HEK293 (cell line): Measurements from ENCODE around the gene USP1.

Experiments used
- CTCF ChIA-PET: fragments of 350-600 bp; formaldehyde crosslinking; extraction: SDS; loops from one replicate; lab custom pipeline; 2021; ENCODE audit warnings: antibody characterized with exemption; lab: Yijun Ruan, JAX
- POLR2A ChIA-PET: fragments of 300-600 bp; formaldehyde crosslinking; extraction: SDS; loops from one replicate; lab custom pipeline; 2020; ENCODE audit warnings: antibody characterized with exemption, inconsistent platforms; lab: Yijun Ruan, JAX
- H3K27ac ChIP-seq: fragments of 200-500 bp; sonication (Bioruptor generic); 2 replicates; pipeline ENCODE4 v1.5.1; 2014; ENCODE audit warnings: low read depth, low read length, control low read depth, inconsistent platforms; ENCODE audit errors: extremely low read depth
- H3K36me3 ChIP-seq, 2 experiments: fragments of 200-500 bp in 1 of 2; sonication (Bioruptor generic) in 1 of 2; 1 replicate in 1 of 2; 2 replicates in 1 of 2; pipeline ENCODE4 v1.5.1; 2014 to 2017; ENCODE audit warnings: inconsistent platforms in 2 of 2, low read length in 2 of 2; ENCODE audit not compliant: control insufficient read depth in 2 of 2, insufficient read depth in 1 of 2
- H3K4me1 ChIP-seq: fragments of 200-500 bp; sonication (Bioruptor generic); 2 replicates; pipeline ENCODE4 v1.5.1; 2014; ENCODE audit warnings: mild to moderate bottlenecking, low read length, inconsistent platforms; ENCODE audit not compliant: control insufficient read depth, insufficient read depth
- H3K4me3 ChIP-seq: 2 replicates; pipeline ENCODE4 v1.5.1; 2011; ENCODE audit warnings: low read depth, mild to moderate bottlenecking, control low read depth, low read length, moderate library complexity
- H3K9me3 ChIP-seq: fragments of 200-500 bp; sonication (Bioruptor generic); 2 replicates; pipeline ENCODE4 v1.5.1; 2014; ENCODE audit warnings: low read depth, low read length, inconsistent platforms; ENCODE audit not compliant: control insufficient read depth, insufficient read depth
- EGR2 ChIP-seq: fragments of 450-650 bp; formaldehyde crosslinking; IDR thresholded peaks from 2 replicates; pipeline ENCODE4 v1.5.1; 2016; ENCODE audit warnings: low read depth, missing biosample characterization, missing genetic modification characterization
- HOXC10 ChIP-seq: sonication (generic); formaldehyde crosslinking; IDR thresholded peaks from 2 replicates; pipeline ENCODE4 v1.8.1; 2023; ENCODE audit warnings: mild to moderate bottlenecking, missing genetic modification reagents
- OVOL3 ChIP-seq: fragments of 450-650 bp; formaldehyde crosslinking; IDR thresholded peaks from 2 replicates; pipeline ENCODE4 v1.5.1; 2016; ENCODE audit warnings: missing biosample characterization, missing genetic modification characterization
- PRDM6 ChIP-seq: fragments of 450-650 bp; formaldehyde crosslinking; IDR thresholded peaks from 2 replicates; pipeline ENCODE4 v1.5.1; 2017; ENCODE audit warnings: missing biosample characterization, missing genetic modification characterization
- SP2 ChIP-seq: fragments of 450-650 bp; formaldehyde crosslinking; IDR thresholded peaks from 2 replicates; pipeline ENCODE4 v1.5.1; 2016; ENCODE audit warnings: missing biosample characterization, missing genetic modification characterization
- ZBTB17 ChIP-seq: fragments of 450-650 bp; formaldehyde crosslinking; IDR thresholded peaks from 2 replicates; pipeline ENCODE4 v1.5.1; 2016; ENCODE audit warnings: missing biosample characterization, missing genetic modification characterization
- ZBTB21 ChIP-seq: fragments of 450-650 bp; formaldehyde crosslinking; IDR thresholded peaks from 2 replicates; pipeline ENCODE4 v1.5.1; 2017; ENCODE audit warnings: missing biosample characterization, missing genetic modification characterization
- ZFHX2 ChIP-seq: fragments of 450-650 bp; formaldehyde crosslinking; conservative IDR thresholded peaks from 2 replicates; pipeline ENCODE4 v1.5.1; 2016; ENCODE audit warnings: missing biosample characterization, missing genetic modification characterization
- ZNF146 ChIP-seq: fragments of 450-650 bp; formaldehyde crosslinking; IDR thresholded peaks from 2 replicates; pipeline ENCODE4 v1.5.1; 2016; ENCODE audit warnings: missing biosample characterization, missing genetic modification characterization
- ZNF169 ChIP-seq: fragments of 450-650 bp; formaldehyde crosslinking; IDR thresholded peaks from 2 replicates; pipeline ENCODE4 v1.5.1; 2016; ENCODE audit warnings: missing biosample characterization, missing genetic modification characterization
- ZNF202 ChIP-seq: fragments of 450-650 bp; formaldehyde crosslinking; IDR thresholded peaks from 2 replicates; pipeline ENCODE4 v1.5.1; 2016; ENCODE audit warnings: missing biosample characterization, missing genetic modification characterization, borderline replicate concordance
- ZNF248 ChIP-seq: fragments of 450-650 bp; formaldehyde crosslinking; IDR thresholded peaks from 2 replicates; pipeline ENCODE4 v1.5.1; 2017; ENCODE audit warnings: missing biosample characterization, missing genetic modification characterization
- ZNF292 ChIP-seq: fragments of 450-650 bp; formaldehyde crosslinking; IDR thresholded peaks from 2 replicates; pipeline ENCODE4 v1.5.1; 2016; ENCODE audit warnings: low read depth, missing biosample characterization, missing genetic modification characterization, borderline replicate concordance
- ZNF394 ChIP-seq: fragments of 450-650 bp; formaldehyde crosslinking; IDR thresholded peaks from 2 replicates; pipeline ENCODE4 v1.5.1; 2016; ENCODE audit warnings: missing biosample characterization, missing genetic modification characterization, mild to moderate bottlenecking, moderate library complexity, borderline replicate concordance
- ZNF398 ChIP-seq: fragments of 450-650 bp; formaldehyde crosslinking; IDR thresholded peaks from 2 replicates; pipeline ENCODE4 v1.5.1; 2017; ENCODE audit warnings: missing biosample characterization, missing genetic modification characterization
- ZNF404 ChIP-seq: fragments of 450-650 bp; formaldehyde crosslinking; IDR thresholded peaks from 2 replicates; pipeline ENCODE4 v1.5.1; 2017; ENCODE audit warnings: missing biosample characterization, missing genetic modification characterization
- ZNF513 ChIP-seq: fragments of 450-650 bp; IDR thresholded peaks from 2 replicates; pipeline ENCODE4 v1.5.1; 2018; ENCODE audit warnings: missing biosample characterization, missing genetic modification characterization
- ZNF555 ChIP-seq: fragments of 450-650 bp; formaldehyde crosslinking; conservative IDR thresholded peaks from 2 replicates; pipeline ENCODE4 v1.5.1; 2017; ENCODE audit warnings: missing biosample characterization, mild to moderate bottlenecking, missing genetic modification characterization, inconsistent platforms
- ZNF830 ChIP-seq: fragments of 450-650 bp; IDR thresholded peaks from 2 replicates; pipeline ENCODE4 v1.5.0; 2018; ENCODE audit warnings: missing biosample characterization, missing genetic modification characterization, low read depth, mild to moderate bottlenecking, moderate library complexity
- TF ChIP-seq, protein P1 (sequence below): fragments of 450-650 bp; formaldehyde crosslinking; IDR thresholded peaks from 2 replicates; pipeline ENCODE4 v1.5.1; 2016; ENCODE audit warnings: missing biosample characterization, missing genetic modification characterization
- TF ChIP-seq, protein P2 (sequence below): fragments of 450-650 bp; formaldehyde crosslinking; IDR thresholded peaks from 2 replicates; pipeline ENCODE4 v1.5.1; 2016; ENCODE audit warnings: missing biosample characterization, missing genetic modification characterization
- TF ChIP-seq, protein P3 (sequence below): fragments of 450-650 bp; formaldehyde crosslinking; IDR thresholded peaks from 2 replicates; pipeline ENCODE4 v1.5.1; 2017; ENCODE audit warnings: missing biosample characterization, missing genetic modification characterization

Gene USP1

GRCh38 chr1:62424411-62424810, 12.4 kb upstream of the USP1 start:
- peak; percentile 31; the same call in 1 of the 2 replicates for TF ChIP-seq ZFHX2
- no peak for TF ChIP-seq HOXC10 (CRISPR knock-in tag)
- TF ChIP-seq PRDM6 (tag by site-specific recombination) = no peak
- TF ChIP-seq, protein P1, sequence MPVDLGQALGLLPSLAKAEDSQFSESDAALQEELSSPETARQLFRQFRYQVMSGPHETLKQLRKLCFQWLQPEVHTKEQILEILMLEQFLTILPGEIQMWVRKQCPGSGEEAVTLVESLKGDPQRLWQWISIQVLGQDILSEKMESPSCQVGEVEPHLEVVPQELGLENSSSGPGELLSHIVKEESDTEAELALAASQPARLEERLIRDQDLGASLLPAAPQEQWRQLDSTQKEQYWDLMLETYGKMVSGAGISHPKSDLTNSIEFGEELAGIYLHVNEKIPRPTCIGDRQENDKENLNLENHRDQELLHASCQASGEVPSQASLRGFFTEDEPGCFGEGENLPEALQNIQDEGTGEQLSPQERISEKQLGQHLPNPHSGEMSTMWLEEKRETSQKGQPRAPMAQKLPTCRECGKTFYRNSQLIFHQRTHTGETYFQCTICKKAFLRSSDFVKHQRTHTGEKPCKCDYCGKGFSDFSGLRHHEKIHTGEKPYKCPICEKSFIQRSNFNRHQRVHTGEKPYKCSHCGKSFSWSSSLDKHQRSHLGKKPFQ (tag by site-specific recombination) = no peak
- Histone ChIP-seq H3K4me1 (no peaks in the 10 kb centered on the region), H3K4me3 (no peak overlapping the region), H3K9me3 (no peaks in the 10 kb centered on the region), H3K36me3 (no peaks in the 10 kb centered on the region), H3K27ac (no peak overlapping the region)
- POLR2A ChIA-PET = interaction anchor here (2.4 kb wide), 1 partner anchor 12 kb away, joined by 11 read pairs; the partner anchor contains the start of gene USP1
- CTCF ChIA-PET = interaction anchor here (1.4 kb wide), 1 partner anchor 18 kb away, joined by 3 read pairs; no protein-coding TSS in a partner anchor

- CTCF ChIA-PET = interaction anchor here (1.4 kb wide), 1 partner anchor 18 kb away, joined by 3 read pairs; no protein-coding TSS in a partner anchor
- POLR2A ChIA-PET = interaction anchor here (2.4 kb wide), 1 partner anchor 11 kb away, joined by 11 read pairs; the partner anchor contains the start of gene USP1
- H3K36me3 ChIP-seq = no peaks in the 10 kb centered on the region
- no peaks in the 10 kb centered on the region for H3K9me3 ChIP-seq
- no peak overlapping the region for H3K4me3 ChIP-seq
- H3K27ac ChIP-seq = no peak overlapping the region
- TF ChIP-seq ZNF513 (tag by site-specific recombination) (no peak), SP2 (tag by site-specific recombination) (no peak), EGR2 (no peak), ZNF555 (no peak), ZNF202 (tag by site-specific recombination) (no peak)
- TF ChIP-seq, protein P2, sequence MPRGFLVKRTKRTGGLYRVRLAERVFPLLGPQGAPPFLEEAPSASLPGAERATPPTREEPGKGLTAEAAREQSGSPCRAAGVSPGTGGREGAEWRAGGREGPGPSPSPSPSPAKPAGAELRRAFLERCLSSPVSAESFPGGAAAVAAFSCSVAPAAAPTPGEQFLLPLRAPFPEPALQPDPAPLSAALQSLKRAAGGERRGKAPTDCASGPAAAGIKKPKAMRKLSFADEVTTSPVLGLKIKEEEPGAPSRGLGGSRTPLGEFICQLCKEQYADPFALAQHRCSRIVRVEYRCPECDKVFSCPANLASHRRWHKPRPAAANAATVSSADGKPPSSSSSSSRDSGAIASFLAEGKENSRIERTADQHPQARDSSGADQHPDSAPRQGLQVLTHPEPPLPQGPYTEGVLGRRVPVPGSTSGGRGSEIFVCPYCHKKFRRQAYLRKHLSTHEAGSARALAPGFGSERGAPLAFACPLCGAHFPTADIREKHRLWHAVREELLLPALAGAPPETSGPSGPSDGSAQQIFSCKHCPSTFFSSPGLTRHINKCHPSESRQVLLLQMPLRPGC (tag by site-specific recombination) = no peak
- TF ChIP-seq, all 188 proteins: peak for 0
- H3K4me1 ChIP-seq = no peaks in the 10 kb centered on the region
Measured at GRCh38 chr1:62425041-62425440, 11.8 kb upstream of the USP1 start.

- ChIA-PET CTCF (interaction anchor here (1.0 to 1.3 kb wide), 3 partner anchors 35 to 251 kb away, joined by 3 to 4 read pairs (median 3); no protein-coding TSS in a partner anchor), POLR2A (no interaction called here)
- Histone ChIP-seq H3K27ac (no peak overlapping the region), H3K9me3 (no peaks in the 10 kb centered on the region), H3K36me3 (no peaks in the 10 kb centered on the region), H3K4me3 (no peak overlapping the region), H3K4me1 (no peaks in the 10 kb centered on the region)
- TF ChIP-seq ZNF169 (tag by site-specific recombination) = no peak
- TF ChIP-seq EGR2 = 0 out of 2 replicates have a peak, but pooled peaks have one; percentile 12
- no peak for TF ChIP-seq ZNF248 (tag by site-specific recombination)
- TF ChIP-seq ZBTB17 (tag by site-specific recombination) = no peak
- TF ChIP-seq ZBTB21 (tag by site-specific recombination) = no peak
- no peak for TF ChIP-seq ZNF830
- no peak for TF ChIP-seq ZNF398
- TF ChIP-seq OVOL3 (tag by site-specific recombination) = no peak
- TF ChIP-seq ZNF404 (tag by site-specific recombination) = no peak
- TF ChIP-seq ZNF394 = no peak
- TF ChIP-seq ZNF292 (tag by site-specific recombination) = no peak
- no peak for TF ChIP-seq ZNF146 (tag by site-specific recombination)
- TF ChIP-seq, protein P3, sequence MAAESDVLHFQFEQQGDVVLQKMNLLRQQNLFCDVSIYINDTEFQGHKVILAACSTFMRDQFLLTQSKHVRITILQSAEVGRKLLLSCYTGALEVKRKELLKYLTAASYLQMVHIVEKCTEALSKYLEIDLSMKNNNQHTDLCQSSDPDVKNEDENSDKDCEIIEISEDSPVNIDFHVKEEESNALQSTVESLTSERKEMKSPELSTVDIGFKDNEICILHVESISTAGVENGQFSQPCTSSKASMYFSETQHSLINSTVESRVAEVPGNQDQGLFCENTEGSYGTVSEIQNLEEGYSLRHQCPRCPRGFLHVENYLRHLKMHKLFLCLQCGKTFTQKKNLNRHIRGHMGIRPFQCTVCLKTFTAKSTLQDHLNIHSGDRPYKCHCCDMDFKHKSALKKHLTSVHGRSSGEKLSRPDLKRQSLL (tag by site-specific recombination) = no peak
Measured at GRCh38 chr1:62426237-62426636, 10.6 kb upstream of the USP1 start.
